ENCODE results near the gene URM1. TPM values are rescaled to one million over a fixed set of nuclear protein-coding genes. Genes with fewer than 3 reads are reported as not detected.

The URM1 gene
- total RNA-seq, result 39.2 and 39.4 TPM in 2 replicates

DNA sequence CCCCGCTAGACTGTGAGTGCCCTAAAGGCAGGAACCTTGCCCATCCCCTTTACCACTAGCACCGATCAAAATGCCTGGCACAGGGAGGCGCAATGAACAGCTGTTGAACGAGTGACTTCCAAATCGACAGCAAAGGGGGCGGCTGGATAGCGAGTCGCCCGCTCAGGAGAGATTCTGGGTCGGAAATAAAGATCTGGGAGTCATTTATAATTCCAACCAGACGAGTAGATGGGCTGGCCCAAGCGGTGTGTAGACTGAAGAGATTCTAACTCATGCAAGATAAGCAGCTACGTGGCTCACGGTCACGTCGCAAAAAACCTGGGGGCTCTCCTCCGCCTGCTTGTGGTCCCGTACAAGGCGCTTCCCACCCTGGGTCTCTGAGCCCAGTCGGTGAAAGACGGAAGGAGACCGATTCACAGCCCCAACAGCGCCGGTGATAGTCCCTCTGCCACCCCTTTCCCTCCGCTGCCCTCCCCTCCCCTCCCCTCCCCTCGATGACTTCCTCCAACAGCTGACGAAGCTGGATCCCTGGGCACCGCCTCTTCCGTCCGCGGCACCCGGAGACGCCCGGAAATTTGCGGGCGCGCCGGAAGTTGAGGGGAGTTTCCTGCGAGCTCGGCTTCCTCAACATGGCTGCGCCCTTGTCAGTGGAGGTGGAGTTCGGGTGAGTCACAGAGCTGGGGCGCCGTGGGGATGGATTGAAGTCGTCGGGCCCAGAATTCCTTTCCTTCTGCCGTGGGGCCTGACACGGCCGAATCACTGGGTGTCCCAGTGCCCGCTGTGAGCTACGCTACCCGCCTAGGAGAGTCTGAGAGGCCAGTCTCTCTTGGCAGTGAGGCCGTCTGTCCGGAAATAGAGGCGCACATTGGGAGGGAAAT lies at the start of gene URM1:
TSS of gene URM1 (plus strand) at position 623 of the 878 bp plus-strand sequence. CDS start at position 630, 7 bp downstream.

DNA sequence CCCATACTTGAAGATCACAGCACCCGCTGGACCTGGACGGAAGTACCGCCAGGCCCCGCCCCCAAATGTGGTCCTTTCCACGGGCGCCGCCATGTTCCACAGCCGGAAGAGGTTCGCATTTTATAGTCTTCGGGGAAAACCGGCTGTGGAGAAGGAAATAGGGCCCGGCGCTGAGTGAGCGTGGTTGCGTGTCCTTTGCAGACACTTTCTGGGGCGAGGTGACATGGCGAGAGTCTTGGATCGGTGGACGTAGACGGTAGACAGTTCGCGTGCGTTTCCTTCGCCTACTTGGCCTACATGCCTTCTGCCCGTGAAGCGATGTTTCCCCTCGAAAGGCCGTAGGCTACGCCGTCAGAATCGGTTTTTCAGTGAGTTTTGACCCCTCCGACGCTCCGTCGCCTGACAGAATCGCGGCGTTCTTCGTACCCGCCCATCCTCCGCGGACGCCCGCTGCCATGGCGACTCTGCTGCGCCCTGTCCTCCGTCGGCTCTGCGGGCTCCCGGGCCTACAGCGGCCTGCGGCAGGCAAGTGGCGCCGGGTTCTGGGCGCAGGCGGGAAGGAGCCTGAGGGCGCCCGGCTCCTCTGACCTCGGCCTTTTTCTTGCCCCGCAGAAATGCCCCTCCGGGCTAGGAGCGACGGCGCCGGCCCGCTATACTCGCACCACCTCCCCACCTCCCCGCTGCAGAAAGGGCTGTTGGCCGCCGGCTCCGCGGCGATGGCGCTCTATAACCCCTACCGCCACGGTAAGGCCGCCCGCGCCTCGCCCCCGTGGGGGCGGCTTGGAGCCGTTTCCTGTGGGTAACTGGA lies 48.6 kb upstream of the URM1 start, which contains the start of the genes COQ4 and TRUB2:
TSS of gene COQ4 (plus strand) at position 436 of the 808 bp plus-strand sequence. CDS start at position 456, 20 bp downstream.
TSS of gene TRUB2 (minus strand) at position 44 of the 808 bp plus-strand sequence. CDS start at position 5, 39 bp downstream.

GRCh38 chr9:128339761-128340690 lies 31.1 kb upstream of the URM1 start, which contains the start of gene SLC27A4:
Gene SLC27A4 (plus strand): TSS chr9:128340527. CDS start chr9:128343133, 2,606 bp downstream.

GRCh38 chr9:128420651-128421481 lies 49.7 kb downstream of the URM1 start, which contains the start of gene CERCAM:
Gene CERCAM (plus strand): TSS chr9:128420857. CDS start chr9:128420878, 21 bp downstream.

Other genes with a start within 250 kb of the URM1 start
- 53.9 and 68.1 TPM in 2 replicates for gene PTGES2, start 243.6 kb upstream of the URM1 start, total RNA-seq
- gene LCN2, start 221.9 kb upstream of the URM1 start, total RNA-seq, result not detected in 2 replicates
- gene BBLN, start 211.1 kb upstream of the URM1 start, total RNA-seq, result 121 and 194 TPM in 2 replicates
- 40.0 and 53.4 TPM in 2 replicates for gene CIZ1, start 179.8 kb upstream of the URM1 start, total RNA-seq
- gene DNM1, start 168.0 kb upstream of the URM1 start, total RNA-seq, result 0.49 and 0.54 TPM in 2 replicates
- gene GOLGA2, start 95.4 kb upstream of the URM1 start, total RNA-seq, result 99.5 and 108 TPM in 2 replicates
- gene SWI5, start 95.1 kb upstream of the URM1 start, total RNA-seq, result 36.9 and 59.8 TPM in 2 replicates
- 11.7 and 15.9 TPM in 2 replicates for gene TRUB2, start 48.9 kb upstream of the URM1 start, total RNA-seq
- 30.5 and 33.0 TPM in 2 replicates for gene COQ4, start 48.5 kb upstream of the URM1 start, total RNA-seq
- 14.3 and 22.0 TPM in 2 replicates for gene SLC27A4, start 30.8 kb upstream of the URM1 start, total RNA-seq
- gene CERCAM, start 49.5 kb downstream of the URM1 start, total RNA-seq, result 198 and 199 TPM in 2 replicates
- gene ODF2, start 84.6 kb downstream of the URM1 start, total RNA-seq, result 23.5 and 36.0 TPM in 2 replicates
- gene GLE1, start 133.3 kb downstream of the URM1 start, total RNA-seq, result 19.0 and 22.2 TPM in 2 replicates
- gene SPTAN1, start 181.2 kb downstream of the URM1 start, total RNA-seq, result 226 and 237 TPM in 2 replicates

Measured in cardiac atrium fibroblast (primary cell).